ENCODE results near the gene FEM1A. TPM values are rescaled to one million over a fixed set of nuclear protein-coding genes. Genes with fewer than 3 reads are reported as not detected.
"Not testable (repeated sequence)": the region's sequence is repeated elsewhere in the genome, so short reads cannot be mapped to it uniquely, and the experiment has no call there.

FEM1A gene
- total RNA-seq, 2 donors from 2014 or later, result 7.1 to 15.4 TPM

DNA sequence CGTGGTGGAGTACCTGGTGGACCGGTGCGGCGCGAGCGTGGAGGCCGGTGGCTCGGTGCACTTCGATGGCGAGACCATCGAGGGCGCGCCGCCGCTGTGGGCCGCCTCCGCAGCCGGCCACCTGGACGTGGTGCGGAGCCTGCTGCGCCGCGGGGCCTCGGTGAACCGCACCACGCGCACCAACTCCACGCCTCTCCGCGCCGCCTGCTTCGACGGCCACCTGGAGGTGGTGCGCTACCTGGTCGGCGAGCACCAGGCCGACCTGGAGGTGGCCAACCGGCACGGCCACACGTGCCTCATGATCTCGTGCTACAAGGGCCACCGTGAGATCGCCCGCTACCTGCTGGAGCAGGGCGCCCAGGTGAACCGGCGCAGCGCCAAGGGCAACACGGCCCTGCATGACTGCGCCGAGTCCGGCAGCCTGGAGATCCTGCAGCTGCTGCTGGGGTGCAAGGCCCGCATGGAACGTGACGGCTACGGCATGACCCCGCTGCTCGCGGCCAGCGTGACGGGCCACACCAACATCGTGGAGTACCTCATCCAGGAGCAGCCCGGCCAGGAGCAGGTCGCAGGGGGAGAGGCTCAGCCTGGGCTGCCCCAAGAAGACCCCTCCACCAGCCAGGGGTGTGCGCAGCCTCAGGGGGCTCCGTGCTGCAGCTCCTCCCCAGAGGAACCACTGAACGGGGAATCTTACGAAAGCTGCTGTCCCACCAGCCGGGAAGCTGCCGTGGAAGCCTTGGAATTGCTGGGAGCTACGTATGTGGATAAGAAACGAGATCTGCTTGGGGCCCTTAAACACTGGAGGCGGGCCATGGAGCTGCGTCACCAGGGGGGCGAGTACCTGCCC lies 708 bp downstream of the FEM1A start:
- not testable (repeated sequence) for H3K27ac Mint-ChIP-seq; H3K9me3 Mint-ChIP-seq; H3K27me3 Mint-ChIP-seq; ATAC-seq (replicated peaks)
- Mint-ChIP-seq H3K4me1 (peaks cover 14% of the 10 kb centered on the region), H3K36me3 (ENCODE audit: low read depth) (peaks cover 52% of the 10 kb centered on the region), H3K4me3 (peak overlapping the region; percentile 72)

GRCh38 chr19:4792866-4793195 lies 1.3 kb downstream of the FEM1A start:
- H3K36me3 Mint-ChIP-seq (ENCODE audit: low read depth), result peaks cover 58% of the 10 kb centered on the region
- peaks cover 14% of the 10 kb centered on the region for H3K4me1 Mint-ChIP-seq
- ATAC-seq (replicated peaks); H3K27ac Mint-ChIP-seq; H3K9me3 Mint-ChIP-seq; H3K27me3 Mint-ChIP-seq: not testable (repeated sequence)
- H3K4me3 Mint-ChIP-seq, result peak overlapping the region; percentile 72

DNA sequence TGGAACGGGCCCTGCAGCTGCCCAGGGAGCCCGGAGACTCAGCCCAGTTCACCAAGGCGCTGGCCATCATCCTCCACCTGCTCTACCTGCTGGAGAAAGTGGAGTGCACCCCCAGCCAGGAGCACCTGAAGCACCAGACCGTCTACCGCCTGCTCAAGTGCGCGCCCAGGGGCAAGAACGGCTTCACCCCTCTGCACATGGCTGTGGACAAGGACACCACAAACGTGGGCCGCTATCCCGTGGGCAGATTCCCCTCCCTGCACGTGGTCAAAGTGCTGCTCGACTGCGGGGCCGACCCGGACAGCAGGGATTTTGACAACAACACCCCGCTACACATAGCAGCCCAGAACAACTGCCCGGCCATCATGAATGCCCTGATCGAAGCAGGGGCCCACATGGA lies 1.7 kb downstream of the FEM1A start:
- Mint-ChIP-seq H3K4me1 (peaks cover 14% of the 10 kb centered on the region), H3K4me3 (peak overlapping the region; percentile 72), H3K36me3 (ENCODE audit: low read depth) (peaks cover 62% of the 10 kb centered on the region)
- H3K27ac Mint-ChIP-seq; ATAC-seq (replicated peaks); H3K9me3 Mint-ChIP-seq; H3K27me3 Mint-ChIP-seq: not testable (repeated sequence)

DNA sequence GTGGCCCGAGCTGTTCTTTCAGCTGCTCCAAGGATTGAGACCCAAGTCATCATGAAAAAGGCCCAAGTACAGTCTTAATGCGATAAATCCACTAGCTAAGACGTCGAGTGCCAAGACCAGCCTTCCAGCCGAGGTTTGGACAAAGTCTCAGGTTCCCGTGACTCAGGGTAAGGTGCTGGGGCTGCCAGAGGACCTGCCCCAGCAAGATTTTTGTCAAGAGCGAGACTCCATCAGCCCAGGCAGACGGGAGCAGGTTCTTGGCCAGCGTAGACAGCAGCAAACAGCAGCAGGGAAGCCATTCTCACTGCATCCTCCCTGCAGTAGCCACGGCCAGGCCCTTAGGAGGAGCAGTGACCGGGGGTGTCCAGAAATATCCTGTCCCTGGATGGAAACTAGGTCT lies 3.4 kb downstream of the FEM1A start:
- Mint-ChIP-seq H3K4me3 (peak overlapping the region; percentile 72), H3K36me3 (ENCODE audit: low read depth) (peaks cover 70% of the 10 kb centered on the region), H3K27ac (peak overlapping the region; percentile 28), H3K4me1 (peaks cover 14% of the 10 kb centered on the region), H3K9me3 (no peaks in the 10 kb centered on the region), H3K27me3 (no peaks in the 10 kb centered on the region)
- no peak for ATAC-seq (replicated peaks)

GRCh38 chr19:4795400-4795799 lies 3.9 kb downstream of the FEM1A start:
- H3K9me3 Mint-ChIP-seq, result no peaks in the 10 kb centered on the region
- H3K27me3 Mint-ChIP-seq, result no peaks in the 10 kb centered on the region
- ATAC-seq (replicated peaks), result no peak
- peak overlapping the region; percentile 72 for H3K4me3 Mint-ChIP-seq
- H3K4me1 Mint-ChIP-seq, result peaks cover 14% of the 10 kb centered on the region
- peak overlapping the region; percentile 28 for H3K27ac Mint-ChIP-seq
- H3K36me3 Mint-ChIP-seq (ENCODE audit: low read depth), result peaks cover 70% of the 10 kb centered on the region

GRCh38 chr19:4800591-4801081 lies 9.1 kb downstream of the FEM1A start:
- no peak overlapping the region for H3K4me3 Mint-ChIP-seq
- no peak for ATAC-seq (replicated peaks)
- H3K4me1 Mint-ChIP-seq, result peaks cover 6% of the 10 kb centered on the region
- no peak overlapping the region for H3K27ac Mint-ChIP-seq
- no peaks in the 10 kb centered on the region for H3K9me3 Mint-ChIP-seq
- no peaks in the 10 kb centered on the region for H3K27me3 Mint-ChIP-seq
- H3K36me3 Mint-ChIP-seq (ENCODE audit: low read depth), result peaks cover 34% of the 10 kb centered on the region

GRCh38 chr19:4801085-4801619 lies 9.6 kb downstream of the FEM1A start:
- Mint-ChIP-seq H3K27ac (no peak overlapping the region), H3K27me3 (no peaks in the 10 kb centered on the region), H3K4me3 (no peak overlapping the region), H3K9me3 (no peaks in the 10 kb centered on the region), H3K4me1 (peaks cover 6% of the 10 kb centered on the region), H3K36me3 (ENCODE audit: low read depth) (peaks cover 29% of the 10 kb centered on the region)
- no peak for ATAC-seq (replicated peaks)

DNA sequence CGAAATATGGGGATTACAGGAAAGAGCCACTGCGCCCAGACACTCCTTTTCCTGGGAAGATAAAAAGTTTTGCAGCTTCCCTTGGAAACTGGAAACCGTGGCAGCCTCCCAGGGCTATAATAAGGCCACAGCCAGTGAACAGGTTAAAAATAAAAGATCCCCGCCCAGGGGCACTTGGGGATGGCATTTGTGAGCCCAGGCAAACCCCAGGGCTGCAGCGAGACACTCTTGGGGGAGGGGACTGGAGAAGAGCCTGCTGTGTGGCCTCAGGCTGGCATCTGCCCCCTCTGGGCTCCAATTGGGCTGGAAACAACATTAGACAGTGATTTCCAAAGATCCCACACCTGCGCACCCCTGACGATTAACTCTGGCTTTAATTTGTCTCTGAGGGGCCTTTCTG lies 11.2 kb downstream of the FEM1A start:
- Mint-ChIP-seq H3K4me3 (no peak overlapping the region), H3K9me3 (no peaks in the 10 kb centered on the region)
- ATAC-seq (replicated peaks), result no peak

DNA sequence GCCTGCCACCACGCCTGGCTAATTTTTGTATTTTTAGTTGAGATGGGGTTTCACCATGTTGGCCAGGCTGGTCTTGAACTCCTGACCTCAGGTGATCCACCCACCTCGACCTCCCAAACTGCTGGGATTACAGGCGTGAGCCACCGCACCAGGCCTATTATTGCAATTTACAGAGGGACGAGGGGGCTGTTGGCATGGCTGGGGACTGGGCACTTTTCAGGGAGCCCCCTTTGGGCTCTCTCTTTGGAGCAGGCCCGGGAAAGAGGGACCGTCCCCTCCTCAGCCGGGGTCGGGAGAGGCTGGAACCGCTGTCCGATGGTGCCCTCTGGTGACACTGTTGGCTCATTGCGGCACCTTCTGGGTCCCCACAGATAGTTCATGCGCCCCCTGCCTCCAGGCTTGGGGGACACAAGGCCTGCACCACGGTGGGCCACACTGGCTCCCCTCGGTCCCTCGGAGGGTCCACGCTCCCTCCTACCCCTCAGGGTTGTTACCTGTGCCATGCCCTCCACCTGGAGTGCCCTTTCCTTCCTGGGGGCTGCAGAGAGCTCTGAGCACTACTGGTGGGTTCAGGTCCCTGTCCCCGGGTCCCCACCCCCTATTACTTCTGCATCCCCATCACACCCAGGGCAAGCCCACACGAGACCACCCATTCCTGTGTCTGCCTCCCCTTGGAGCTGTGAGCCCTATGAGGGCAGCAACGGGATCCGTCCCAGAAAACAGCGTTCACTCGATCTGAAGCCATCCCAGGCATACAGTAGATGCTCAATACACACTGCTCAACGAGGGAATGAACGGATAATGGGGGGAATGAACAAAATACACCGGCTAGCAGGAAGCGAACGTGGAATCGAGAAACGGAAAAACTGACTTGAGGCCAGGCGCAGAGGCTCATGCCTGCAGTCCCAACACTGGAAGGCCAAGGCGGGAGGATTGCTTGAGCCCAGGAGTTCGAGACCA lies 12.5 kb downstream of the FEM1A start:
- Mint-ChIP-seq H3K4me3 (no peak overlapping the region), H3K9me3 (no peaks in the 10 kb centered on the region), H3K4me1 (no peaks in the 10 kb centered on the region), H3K27ac (no peak overlapping the region), H3K27me3 (no peaks in the 10 kb centered on the region), H3K36me3 (ENCODE audit: low read depth) (peaks cover under 1% of the 10 kb centered on the region)
- ATAC-seq (replicated peaks), result peak; percentile 82

More for the DNA sequence above, 11.2 kb downstream of the FEM1A start:
- no peak overlapping the region for H3K27ac Mint-ChIP-seq
- H3K27me3 Mint-ChIP-seq, result no peaks in the 10 kb centered on the region
- H3K36me3 Mint-ChIP-seq (ENCODE audit: low read depth), result peaks cover 13% of the 10 kb centered on the region
- no peaks in the 10 kb centered on the region for H3K4me1 Mint-ChIP-seq

DNA sequence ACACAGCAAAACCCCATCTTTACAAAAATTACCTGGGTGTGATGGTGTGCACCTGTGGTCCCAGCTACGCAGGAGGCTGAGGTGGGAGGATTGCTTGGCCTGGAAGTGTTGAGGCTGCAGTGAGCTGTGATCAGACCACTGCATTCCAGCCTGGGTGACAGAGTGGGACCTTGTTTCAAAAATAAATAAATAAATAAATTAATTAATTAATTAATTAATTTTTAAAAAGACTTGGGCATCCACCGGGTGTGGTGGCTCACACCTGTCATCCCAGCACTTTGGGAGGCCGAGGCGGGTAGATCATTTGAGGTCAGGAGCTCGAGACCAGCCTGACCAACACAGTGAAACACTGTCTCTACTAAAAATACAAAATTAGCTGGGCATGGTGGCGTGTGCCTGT lies 13.6 kb downstream of the FEM1A start:
- H3K36me3 Mint-ChIP-seq (ENCODE audit: low read depth); ATAC-seq (replicated peaks); H3K27ac Mint-ChIP-seq; H3K27me3 Mint-ChIP-seq; H3K9me3 Mint-ChIP-seq; H3K4me3 Mint-ChIP-seq; H3K4me1 Mint-ChIP-seq: not testable (repeated sequence)

DNA sequence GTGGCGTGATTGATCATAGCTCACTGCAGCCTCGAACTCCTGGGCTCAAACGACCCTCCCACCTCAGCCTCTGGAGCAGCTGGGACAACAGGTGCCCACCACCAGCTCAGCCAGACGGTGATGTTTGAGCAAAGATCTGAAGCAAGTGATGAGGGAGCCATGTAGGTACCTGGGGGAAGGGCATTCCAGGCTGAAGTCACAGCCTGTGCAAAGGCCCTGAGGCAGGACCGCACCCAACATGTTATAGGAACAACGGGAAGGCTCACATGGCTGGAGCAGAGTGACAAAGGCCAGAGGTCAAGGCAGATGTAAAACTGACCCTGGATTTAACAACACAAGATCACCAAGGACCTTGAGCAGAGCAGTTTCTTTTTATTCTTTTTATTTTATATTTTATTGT lies 14.8 kb downstream of the FEM1A start:
- no peak for ATAC-seq (replicated peaks)
- H3K9me3 Mint-ChIP-seq, result no peaks in the 10 kb centered on the region
- H3K4me1 Mint-ChIP-seq, result no peaks in the 10 kb centered on the region
- H3K27ac Mint-ChIP-seq, result no peak overlapping the region
- no peaks in the 10 kb centered on the region for H3K36me3 Mint-ChIP-seq (ENCODE audit: low read depth)
- no peak overlapping the region for H3K4me3 Mint-ChIP-seq
- H3K27me3 Mint-ChIP-seq, result no peaks in the 10 kb centered on the region

- no peaks in the 10 kb centered on the region for H3K9me3 Mint-ChIP-seq
- no peak overlapping the region for H3K27ac Mint-ChIP-seq
- peaks cover 6% of the 10 kb centered on the region for H3K4me1 Mint-ChIP-seq
- ATAC-seq (replicated peaks), result no peak
- H3K27me3 Mint-ChIP-seq, result no peaks in the 10 kb centered on the region
- H3K36me3 Mint-ChIP-seq (ENCODE audit: low read depth), result no peaks in the 10 kb centered on the region
- no peak overlapping the region for H3K4me3 Mint-ChIP-seq
Observed at GRCh38 chr19:4807188-4807587, 15.7 kb downstream of the FEM1A start.

DNA sequence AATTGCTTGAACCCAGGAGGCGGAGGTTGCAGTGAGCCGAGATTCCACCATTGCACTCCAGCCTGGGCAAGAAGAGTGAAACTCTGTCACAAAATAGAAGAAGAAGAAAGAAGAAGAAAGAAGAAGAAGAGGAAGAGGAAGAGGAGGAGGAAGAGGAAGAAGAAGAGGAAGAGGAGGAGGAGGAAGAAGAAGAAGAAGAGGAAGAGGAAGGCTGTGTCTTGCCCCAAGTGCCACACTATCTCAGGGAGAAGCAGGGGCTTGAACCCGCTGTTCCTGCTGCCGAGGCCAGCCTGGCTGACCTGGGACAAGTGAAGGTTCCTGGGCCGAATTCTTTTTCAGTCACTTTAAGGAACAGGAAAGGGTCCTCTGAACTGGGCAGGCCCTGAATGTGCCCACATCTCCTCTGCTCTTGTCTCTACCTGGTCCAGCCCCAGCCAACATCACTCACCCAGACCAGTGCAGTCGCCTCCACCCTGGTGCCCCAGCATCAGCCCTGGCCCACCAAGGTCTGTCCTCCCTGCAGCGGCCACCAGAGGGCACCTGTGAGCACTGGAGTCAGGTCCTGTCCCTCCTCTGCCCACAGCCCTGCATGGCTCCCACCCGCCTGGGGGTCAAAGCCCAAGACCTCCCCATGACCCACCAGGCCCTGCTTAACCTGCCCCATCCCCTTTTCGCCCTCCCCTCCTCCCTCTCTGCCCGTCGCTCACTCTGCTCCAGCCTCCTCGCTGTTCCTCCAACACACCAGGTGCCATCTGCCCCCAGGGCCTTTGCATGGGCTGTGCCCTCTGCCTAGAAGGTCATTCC lies 20.0 kb downstream of the FEM1A start:
- peak overlapping the region; percentile 45 for H3K4me3 Mint-ChIP-seq
- H3K4me1 Mint-ChIP-seq, result peaks cover 25% of the 10 kb centered on the region
- peak; percentile 58 for ATAC-seq (replicated peaks)
- peak overlapping the region; percentile 73 for H3K27ac Mint-ChIP-seq
- H3K36me3 Mint-ChIP-seq (ENCODE audit: low read depth), result peaks cover 7% of the 10 kb centered on the region
- H3K9me3 Mint-ChIP-seq, result no peaks in the 10 kb centered on the region
- no peaks in the 10 kb centered on the region for H3K27me3 Mint-ChIP-seq

Measured in activated T-helper 17 cell treated with anti-CD3 and anti-CD28 coated beads, Interleukin-2, amount 50 U/mL, for 72 hours (primary cell).